GM12878 (cell line): ENCODE measurements around the gene MYO1D. TPM values are rescaled to one million over a fixed set of nuclear protein-coding genes. Genes with fewer than 3 reads are reported as not detected.

Experiments used
- ATAC-seq: fragments of 200-7000 bp; cut with Tn5 transposase; 3 replicates; pipeline ENCODE4 v1.9.1; 2020; ENCODE audit warnings: mild to moderate bottlenecking, moderate library complexity
- BruUV-seq: library from RNA; stranded (reverse); fragments of 400-500 nt; replicated peaks from 2 replicates; lab custom pipeline; 2021; lab: Mats Ljungman, UMichigan
- CTCF ChIA-PET: fragments of 300-600 bp; sonication (Branson Sonifier 250); formaldehyde crosslinking; extraction: SDS; loops from one replicate; lab custom pipeline; 2021; ENCODE audit warnings: inconsistent platforms; lab: Yijun Ruan, JAX
- POLR2A ChIA-PET: fragments of 350-600 bp; formaldehyde crosslinking; extraction: SDS; loops from one replicate; lab custom pipeline; 2021; ENCODE audit warnings: inconsistent platforms; lab: Charles Lee
- RAD21 ChIA-PET: fragments of 300-600 bp; sonication (Branson Sonifier 250); formaldehyde crosslinking; loops from one replicate; lab custom pipeline; 2023; ENCODE audit warnings: antibody characterized with exemption; ENCODE audit not compliant: unreplicated experiment; lab: Charles Lee
- SMC1A ChIA-PET: fragments of 300-600 bp; sonication (Branson Sonifier 250); formaldehyde crosslinking; loops from one replicate; lab custom pipeline; 2023; ENCODE audit not compliant: unreplicated experiment, uncharacterized antibody; lab: Charles Lee
- DNase-seq: peaks from one replicate; pipeline ENCODE4 v3.0.0-alpha.2; 2011; ENCODE audit warnings: low read depth, low spot score
- FAIRE-seq: peaks from 3 replicates; lab custom pipeline; 2011; peaks lifted over from hg19 to GRCh38; lab: Jason Lieb, UNC
- H2AFZ ChIP-seq: 2 replicates; pipeline ENCODE4 v1.6.0; 2011; ENCODE audit warnings: low read depth, low read length, control low read depth; ENCODE audit not compliant: control insufficient read depth
- H3K27ac ChIP-seq: 2 replicates; pipeline ENCODE4 v1.5.1; 2011; ENCODE audit warnings: control low read depth; ENCODE audit not compliant: control insufficient read depth, insufficient read depth
- H3K27me3 ChIP-seq, 2 experiments: replicated peaks in 1 of 2; 2 replicates each; pipeline versions ENCODE4 v1.6.0 to v1.6.1; 2011; ENCODE audit warnings: low read length in 1 of 2; ENCODE audit not compliant: control insufficient read depth in 2 of 2, insufficient read depth in 2 of 2
- H3K36me3 ChIP-seq, 2 experiments: 2 replicates each; pipeline ENCODE4 v1.5.1; 2011; ENCODE audit warnings: low read length in 1 of 2; ENCODE audit not compliant: control insufficient read depth in 2 of 2, insufficient read depth in 2 of 2
- H3K4me1 ChIP-seq: 2 replicates; pipeline ENCODE4 v1.6.1; 2011; ENCODE audit warnings: mild to moderate bottlenecking, low read length, moderate library complexity, mixed read lengths; ENCODE audit not compliant: control insufficient read depth, insufficient read depth
- H3K4me2 ChIP-seq: 2 replicates; pipeline ENCODE4 v1.6.0; 2011; ENCODE audit warnings: control low read depth; ENCODE audit not compliant: control insufficient read depth, insufficient read depth
- H3K4me3 ChIP-seq: fragments of 200-600 bp; sonication (generic); 2 replicates; pipeline ENCODE4 v1.5.1; 2016
- H3K79me2 ChIP-seq: 2 replicates; pipeline ENCODE4 v1.6.0; 2011; ENCODE audit warnings: low read length; ENCODE audit not compliant: control insufficient read depth, insufficient read depth
- H3K9ac ChIP-seq: 2 replicates; pipeline ENCODE4 v1.8.0; 2011; ENCODE audit warnings: low read length, control low read depth, mixed read lengths; ENCODE audit not compliant: control insufficient read depth, insufficient read depth
- H3K9me3 ChIP-seq: replicated peaks from 3 replicates; pipeline ENCODE4 v1.5.1; 2011; ENCODE audit warnings: mild to moderate bottlenecking, low read length; ENCODE audit not compliant: control insufficient read depth, insufficient read depth
- H4K20me1 ChIP-seq: 2 replicates; pipeline ENCODE4 v1.6.0; 2011; ENCODE audit not compliant: control insufficient read depth, insufficient read depth
- BMI1 ChIP-seq: fragments of 450-650 bp; IDR thresholded peaks from 2 replicates; pipeline ENCODE4 v1.6.1; 2016; ENCODE audit warnings: mild to moderate bottlenecking, moderate library complexity, borderline replicate concordance
- HDAC2 ChIP-seq: fragments of 200-600 bp; sonication (generic); IDR thresholded peaks from 2 replicates; pipeline ENCODE4 v1.6.1; 2017
- KDM1A ChIP-seq: fragments of 200-600 bp; sonication (generic); IDR thresholded peaks from 2 replicates; pipeline ENCODE4 v1.6.1; 2016; ENCODE audit warnings: borderline replicate concordance
- RELA ChIP-seq: fragments of 450-650 bp; IDR thresholded peaks from 2 replicates; pipeline ENCODE4 v1.8.0; 2014; ENCODE audit warnings: borderline replicate concordance; ENCODE audit not compliant: partially characterized antibody
- SUPT20H ChIP-seq: IDR thresholded peaks from 2 replicates; pipeline ENCODE4 v1.6.1; 2011; ENCODE audit warnings: low read depth, mild to moderate bottlenecking, low read length, moderate library complexity, borderline replicate concordance; ENCODE audit not compliant: control insufficient read depth
- WGBS: methylation state at CpG from one replicate; pipeline ENCODE4 v1.1.6; 2016; ENCODE audit warnings: low lambda C conversion rate; ENCODE audit not compliant: insufficient replicate concordance, insufficient coverage; ENCODE audit errors: missing lambda C conversion rate; 5-methylcytosine and 5-hydroxymethylcytosine counted together
- in situ Hi-C: fragments of 300-500 bp; cut with MboI; formaldehyde crosslinking; loops from 9 replicates; pipeline ENCODE4 v1.14.3; 2018; ENCODE audit warnings: mixed read lengths
- intact Hi-C: fragments of 100-400 bp; cut with micrococcal nuclease; formaldehyde crosslinking; loops from one replicate; pipeline ENCODE4 v1.14.2; 2022; ENCODE audit not compliant: unreplicated experiment
- polyA plus RNA-seq, 11 experiments: library from polyadenylated mRNA; depleted of rRNA in 4 of 11; unstranded in 6 of 11; stranded (reverse) in 5 of 11; fragments of >200 nt; fragmentation: Nextera tagmentation in 4 of 11; fragmentation: Illumina TruSeq in 1 of 11; extraction: Ambion mirVana in 4 of 11; extraction: Trizol in 1 of 11; gene quantifications; 1 replicate in 1 of 11; 2 replicates in 10 of 11; pipeline versions ENCODE4 v1.2.1 to v1.2.3, GENCODE V29; 2011 to 2016; ENCODE audit warnings: inconsistent platforms in 2 of 11, missing spikeins in 2 of 11, low read depth in 1 of 11
- total RNA-seq, 4 experiments: library from RNA; depleted of rRNA in 3 of 4; stranded (reverse); fragments of >200 nt in 3 of 4; fragmentation: Illumina TruSeq in 1 of 4; extraction: Trizol in 1 of 4; gene quantifications; 2 replicates each; pipeline versions ENCODE4 v1.2.1 to v1.2.3, GENCODE V29; 2013 to 2021
- TF ChIP-seq, protein P1 (sequence below): IDR thresholded peaks from 2 replicates; pipeline ENCODE4 v1.6.1; 2012; ENCODE audit warnings: improper control_type of control experiment, low read depth, low read length; ENCODE audit not compliant: insufficient replicate concordance
- TF ChIP-seq, protein P2 (sequence below): fragments of 450-650 bp; IDR thresholded peaks from 2 replicates; pipeline ENCODE4 v1.6.1; 2017; ENCODE audit warnings: antibody characterized with exemption, mild to moderate bottlenecking, moderate library complexity
- TF ChIP-seq, protein P3 (sequence below): IDR thresholded peaks from 2 replicates; pipeline ENCODE4 v1.6.1; 2011; ENCODE audit warnings: borderline replicate concordance, low read depth, mild to moderate bottlenecking, moderate library complexity, mixed read lengths, low read length; ENCODE audit not compliant: insufficient read depth; ENCODE audit errors: extremely low read length
- TF ChIP-seq, protein P4 (sequence below): fragments of 450-650 bp; formaldehyde crosslinking; IDR thresholded peaks from 2 replicates; pipeline ENCODE4 v1.4.0; 2022; ENCODE audit warnings: mild to moderate bottlenecking, moderate library complexity

Gene MYO1D
- total and polyA plus RNA-seq, 10 of the 15 experiments (the other 5 are each of a cell fraction or from before 2014, with no cell fraction given), result 1.8 to 37.7 (median 25.4) TPM

DNA sequence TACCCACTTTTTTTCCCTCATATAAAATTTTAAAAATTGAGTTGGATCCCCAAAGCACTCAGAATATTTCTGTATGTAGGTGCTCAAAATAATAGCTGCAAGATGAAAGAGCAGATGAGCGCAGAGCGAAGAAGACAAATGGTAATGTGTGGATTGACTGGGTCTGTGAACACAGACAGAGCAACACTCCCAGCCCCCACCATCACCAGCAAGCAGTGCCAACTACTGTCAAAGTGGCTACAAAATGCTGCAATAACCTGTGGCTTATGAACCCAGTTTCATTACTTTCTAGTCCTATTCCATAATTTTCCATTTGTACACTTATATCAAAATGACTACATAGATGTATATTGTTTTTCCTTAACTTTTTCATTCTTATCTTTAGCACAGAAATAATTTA, 137.2 kb downstream of the MYO1D start:
- CTCF ChIA-PET, result no interaction called here
- Histone ChIP-seq H4K20me1 (no peaks in the 10 kb centered on the region), H3K9ac (no peak overlapping the region), H3K4me2 (no peak overlapping the region), H3K9me3 (no peaks in the 10 kb centered on the region), H3K36me3 (no peaks in the 10 kb centered on the region; a peak in 2 of 4 replicates), H3K27ac (no peak overlapping the region), H3K4me1 (no peaks in the 10 kb centered on the region), H2AFZ (no peak overlapping the region), H3K79me2 (no peaks in the 10 kb centered on the region), H3K27me3 (no peaks in the 10 kb centered on the region), H3K4me3 (no peak overlapping the region)
- intact Hi-C loops, result loop anchor here (5.0 kb wide), 1 partner anchor 52 kb away; no protein-coding TSS in a partner anchor
- SMC1A ChIA-PET, result no interaction called here
- BruUV-seq, result no TSS peak
- no peak for DNase-seq
- POLR2A ChIA-PET, result no interaction called here
- FAIRE-seq, result no peak
- no peak for ATAC-seq
- RAD21 ChIA-PET, result no interaction called here
- in situ Hi-C loops, result no loop called here
- 100% methylated on average over 2 of the region's 2 CpGs for WGBS
- TF ChIP-seq HDAC2 (no peak), KDM1A (no peak), RELA (no peak), BMI1 (no peak), SUPT20H (no peak)
- TF ChIP-seq, protein P1, sequence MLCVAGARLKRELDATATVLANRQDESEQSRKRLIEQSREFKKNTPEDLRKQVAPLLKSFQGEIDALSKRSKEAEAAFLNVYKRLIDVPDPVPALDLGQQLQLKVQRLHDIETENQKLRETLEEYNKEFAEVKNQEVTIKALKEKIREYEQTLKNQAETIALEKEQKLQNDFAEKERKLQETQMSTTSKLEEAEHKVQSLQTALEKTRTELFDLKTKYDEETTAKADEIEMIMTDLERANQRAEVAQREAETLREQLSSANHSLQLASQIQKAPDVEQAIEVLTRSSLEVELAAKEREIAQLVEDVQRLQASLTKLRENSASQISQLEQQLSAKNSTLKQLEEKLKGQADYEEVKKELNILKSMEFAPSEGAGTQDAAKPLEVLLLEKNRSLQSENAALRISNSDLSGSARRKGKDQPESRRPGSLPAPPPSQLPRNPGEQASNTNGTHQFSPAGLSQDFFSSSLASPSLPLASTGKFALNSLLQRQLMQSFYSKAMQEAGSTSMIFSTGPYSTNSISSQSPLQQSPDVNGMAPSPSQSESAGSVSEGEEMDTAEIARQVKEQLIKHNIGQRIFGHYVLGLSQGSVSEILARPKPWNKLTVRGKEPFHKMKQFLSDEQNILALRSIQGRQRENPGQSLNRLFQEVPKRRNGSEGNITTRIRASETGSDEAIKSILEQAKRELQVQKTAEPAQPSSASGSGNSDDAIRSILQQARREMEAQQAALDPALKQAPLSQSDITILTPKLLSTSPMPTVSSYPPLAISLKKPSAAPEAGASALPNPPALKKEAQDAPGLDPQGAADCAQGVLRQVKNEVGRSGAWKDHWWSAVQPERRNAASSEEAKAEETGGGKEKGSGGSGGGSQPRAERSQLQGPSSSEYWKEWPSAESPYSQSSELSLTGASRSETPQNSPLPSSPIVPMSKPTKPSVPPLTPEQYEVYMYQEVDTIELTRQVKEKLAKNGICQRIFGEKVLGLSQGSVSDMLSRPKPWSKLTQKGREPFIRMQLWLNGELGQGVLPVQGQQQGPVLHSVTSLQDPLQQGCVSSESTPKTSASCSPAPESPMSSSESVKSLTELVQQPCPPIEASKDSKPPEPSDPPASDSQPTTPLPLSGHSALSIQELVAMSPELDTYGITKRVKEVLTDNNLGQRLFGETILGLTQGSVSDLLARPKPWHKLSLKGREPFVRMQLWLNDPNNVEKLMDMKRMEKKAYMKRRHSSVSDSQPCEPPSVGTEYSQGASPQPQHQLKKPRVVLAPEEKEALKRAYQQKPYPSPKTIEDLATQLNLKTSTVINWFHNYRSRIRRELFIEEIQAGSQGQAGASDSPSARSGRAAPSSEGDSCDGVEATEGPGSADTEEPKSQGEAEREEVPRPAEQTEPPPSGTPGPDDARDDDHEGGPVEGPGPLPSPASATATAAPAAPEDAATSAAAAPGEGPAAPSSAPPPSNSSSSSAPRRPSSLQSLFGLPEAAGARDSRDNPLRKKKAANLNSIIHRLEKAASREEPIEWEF, result no peak
- TF ChIP-seq, protein P2, sequence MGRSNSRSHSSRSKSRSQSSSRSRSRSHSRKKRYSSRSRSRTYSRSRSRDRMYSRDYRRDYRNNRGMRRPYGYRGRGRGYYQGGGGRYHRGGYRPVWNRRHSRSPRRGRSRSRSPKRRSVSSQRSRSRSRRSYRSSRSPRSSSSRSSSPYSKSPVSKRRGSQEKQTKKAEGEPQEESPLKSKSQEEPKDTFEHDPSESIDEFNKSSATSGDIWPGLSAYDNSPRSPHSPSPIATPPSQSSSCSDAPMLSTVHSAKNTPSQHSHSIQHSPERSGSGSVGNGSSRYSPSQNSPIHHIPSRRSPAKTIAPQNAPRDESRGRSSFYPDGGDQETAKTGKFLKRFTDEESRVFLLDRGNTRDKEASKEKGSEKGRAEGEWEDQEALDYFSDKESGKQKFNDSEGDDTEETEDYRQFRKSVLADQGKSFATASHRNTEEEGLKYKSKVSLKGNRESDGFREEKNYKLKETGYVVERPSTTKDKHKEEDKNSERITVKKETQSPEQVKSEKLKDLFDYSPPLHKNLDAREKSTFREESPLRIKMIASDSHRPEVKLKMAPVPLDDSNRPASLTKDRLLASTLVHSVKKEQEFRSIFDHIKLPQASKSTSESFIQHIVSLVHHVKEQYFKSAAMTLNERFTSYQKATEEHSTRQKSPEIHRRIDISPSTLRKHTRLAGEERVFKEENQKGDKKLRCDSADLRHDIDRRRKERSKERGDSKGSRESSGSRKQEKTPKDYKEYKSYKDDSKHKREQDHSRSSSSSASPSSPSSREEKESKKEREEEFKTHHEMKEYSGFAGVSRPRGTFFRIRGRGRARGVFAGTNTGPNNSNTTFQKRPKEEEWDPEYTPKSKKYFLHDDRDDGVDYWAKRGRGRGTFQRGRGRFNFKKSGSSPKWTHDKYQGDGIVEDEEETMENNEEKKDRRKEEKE, result no peak
- TF ChIP-seq, protein P3, sequence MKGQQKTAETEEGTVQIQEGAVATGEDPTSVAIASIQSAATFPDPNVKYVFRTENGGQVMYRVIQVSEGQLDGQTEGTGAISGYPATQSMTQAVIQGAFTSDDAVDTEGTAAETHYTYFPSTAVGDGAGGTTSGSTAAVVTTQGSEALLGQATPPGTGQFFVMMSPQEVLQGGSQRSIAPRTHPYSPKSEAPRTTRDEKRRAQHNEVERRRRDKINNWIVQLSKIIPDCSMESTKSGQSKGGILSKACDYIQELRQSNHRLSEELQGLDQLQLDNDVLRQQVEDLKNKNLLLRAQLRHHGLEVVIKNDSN, result no peak
- TF ChIP-seq, protein P4, sequence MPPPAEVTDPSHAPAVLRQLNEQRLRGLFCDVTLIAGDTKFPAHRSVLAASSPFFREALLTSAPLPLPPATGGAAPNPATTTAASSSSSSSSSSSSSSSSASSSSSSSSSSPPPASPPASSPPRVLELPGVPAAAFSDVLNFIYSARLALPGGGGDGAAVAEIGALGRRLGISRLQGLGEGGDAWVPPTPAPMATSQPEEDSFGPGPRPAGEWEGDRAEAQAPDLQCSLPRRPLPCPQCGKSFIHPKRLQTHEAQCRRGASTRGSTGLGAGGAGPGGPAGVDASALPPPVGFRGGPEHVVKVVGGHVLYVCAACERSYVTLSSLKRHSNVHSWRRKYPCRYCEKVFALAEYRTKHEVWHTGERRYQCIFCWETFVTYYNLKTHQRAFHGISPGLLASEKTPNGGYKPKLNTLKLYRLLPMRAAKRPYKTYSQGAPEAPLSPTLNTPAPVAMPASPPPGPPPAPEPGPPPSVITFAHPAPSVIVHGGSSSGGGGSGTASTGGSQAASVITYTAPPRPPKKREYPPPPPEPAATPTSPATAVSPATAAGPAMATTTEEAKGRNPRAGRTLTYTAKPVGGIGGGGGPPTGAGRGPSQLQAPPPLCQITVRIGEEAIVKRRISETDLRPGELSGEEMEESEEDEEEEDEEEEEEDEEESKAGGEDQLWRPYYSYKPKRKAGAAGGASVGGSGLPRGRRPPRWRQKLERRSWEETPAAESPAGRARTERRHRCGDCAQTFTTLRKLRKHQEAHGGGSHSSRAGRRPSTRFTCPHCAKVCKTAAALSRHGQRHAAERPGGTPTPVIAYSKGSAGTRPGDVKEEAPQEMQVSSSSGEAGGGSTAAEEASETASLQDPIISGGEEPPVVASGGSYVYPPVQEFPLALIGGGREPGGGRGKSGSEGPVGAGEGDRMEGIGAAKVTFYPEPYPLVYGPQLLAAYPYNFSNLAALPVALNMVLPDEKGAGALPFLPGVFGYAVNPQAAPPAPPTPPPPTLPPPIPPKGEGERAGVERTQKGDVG (CRISPR knock-in tag), result no peak
